HG03066 (cell line): ENCODE data around the gene CUBN.

ENCODE experiments used
- ATAC-seq: cut with Tn5 transposase; IDR thresholded peaks from one replicate; pipeline ENCODE4 v1.9.1; 2021; ENCODE audit warnings: low read depth; ENCODE audit not compliant: unreplicated experiment

The CUBN gene

DNA sequence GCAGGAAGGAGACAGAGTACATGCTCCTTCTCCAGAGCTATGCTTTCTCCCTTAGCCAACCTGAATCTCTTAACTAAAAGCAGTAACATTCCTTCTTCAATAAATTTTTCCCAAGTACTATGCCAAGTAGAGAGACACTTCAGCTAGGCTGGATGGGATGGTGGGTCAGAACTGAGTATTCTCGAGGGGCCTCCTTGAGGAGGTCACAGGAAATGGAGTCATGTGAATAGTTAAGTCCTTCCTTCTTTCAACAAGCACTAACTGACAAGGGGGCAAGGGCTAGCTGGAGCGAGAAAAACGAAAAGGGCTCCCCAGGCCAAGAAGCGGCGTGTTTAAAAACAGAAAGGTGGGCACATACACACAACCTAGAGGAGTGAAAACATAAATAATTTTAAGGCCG lies 317.8 kb downstream of the CUBN start:
- no peak for ATAC-seq

DNA sequence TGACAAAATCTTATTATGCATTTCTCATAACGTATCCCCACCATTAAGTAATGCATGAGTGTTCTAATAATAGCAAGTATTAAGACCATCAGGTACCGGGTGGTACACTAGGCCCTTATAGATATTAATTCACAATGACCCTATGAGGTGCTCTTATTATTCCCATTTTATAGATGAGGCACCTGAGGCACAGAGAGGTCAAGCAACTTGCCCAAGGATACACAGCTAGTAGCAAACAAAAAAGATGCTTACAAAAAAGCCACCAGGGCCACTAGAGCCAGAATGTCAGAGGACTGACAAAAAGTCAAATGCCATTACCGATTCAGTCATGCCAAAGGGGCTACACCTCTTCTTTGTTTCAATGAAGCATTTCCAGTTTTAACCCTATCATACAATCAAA lies 318.3 kb downstream of the CUBN start:
- no peak for ATAC-seq

DNA sequence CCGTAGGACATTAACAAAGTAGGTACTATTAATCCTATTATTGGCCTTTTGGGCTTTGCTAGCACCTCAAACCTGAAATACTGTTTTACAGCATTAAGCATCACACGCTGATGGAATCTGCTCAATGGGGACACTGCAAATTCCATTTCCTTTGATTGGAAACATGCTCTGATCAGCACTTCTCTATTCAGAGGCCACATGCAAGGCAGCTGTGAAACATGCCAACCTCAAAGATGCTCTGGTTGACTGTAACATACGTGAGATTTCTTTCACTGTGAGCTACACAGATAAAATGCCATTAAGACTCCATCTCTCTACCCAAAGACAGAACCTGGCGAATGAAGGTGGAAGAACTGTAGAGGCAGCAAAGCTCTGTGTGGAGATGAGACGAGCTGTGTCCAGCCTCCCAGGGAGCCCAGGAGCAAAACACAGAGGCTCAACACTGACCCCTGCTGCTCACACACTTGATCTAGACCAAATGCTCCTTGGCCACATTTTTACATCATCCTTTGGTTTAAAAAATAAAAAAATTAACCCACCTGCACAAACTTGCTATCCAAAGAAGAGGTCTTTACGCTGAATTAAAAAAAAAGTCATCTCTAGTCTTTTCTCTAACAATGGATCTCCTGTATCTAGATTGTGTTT lies 320.4 kb downstream of the CUBN start:
- peak; percentile 88 for ATAC-seq

DNA sequence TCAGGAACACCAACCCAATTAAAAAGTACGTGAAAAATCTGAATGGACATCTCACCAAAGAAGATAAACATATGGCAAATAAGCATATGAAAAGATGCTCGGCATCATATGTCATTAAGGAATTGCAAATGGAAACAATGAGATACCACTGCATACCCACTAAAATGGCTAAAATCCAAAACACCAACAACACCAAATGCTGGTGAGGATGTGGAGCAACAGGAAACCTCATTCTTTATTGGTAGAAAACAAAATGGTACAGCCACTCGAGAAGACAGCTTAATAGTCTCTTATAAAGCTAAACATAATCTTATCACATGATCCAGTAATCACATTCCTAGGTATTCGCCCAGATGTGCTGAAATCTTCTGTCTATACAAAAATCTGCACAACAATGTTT lies 325.5 kb downstream of the CUBN start:
- ATAC-seq, result no peak

DNA sequence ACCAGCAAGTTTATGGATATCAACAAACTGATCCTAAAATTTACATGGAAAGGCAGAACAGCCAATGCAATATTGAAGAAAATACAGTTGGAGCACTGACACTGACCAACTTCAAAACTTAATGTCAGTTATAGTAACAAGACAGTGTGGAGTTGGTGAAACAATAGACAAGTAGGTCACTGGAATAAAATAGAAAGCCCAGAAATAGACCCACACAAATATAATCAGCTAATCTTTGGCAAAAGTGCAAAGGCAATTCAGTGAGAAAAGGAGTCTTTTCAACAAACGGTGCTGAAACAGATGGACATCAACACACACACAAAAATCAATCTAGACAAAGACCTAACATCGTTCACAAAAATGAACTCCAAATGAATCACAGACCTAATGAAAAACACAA lies 326.1 kb downstream of the CUBN start:
- no peak for ATAC-seq

DNA sequence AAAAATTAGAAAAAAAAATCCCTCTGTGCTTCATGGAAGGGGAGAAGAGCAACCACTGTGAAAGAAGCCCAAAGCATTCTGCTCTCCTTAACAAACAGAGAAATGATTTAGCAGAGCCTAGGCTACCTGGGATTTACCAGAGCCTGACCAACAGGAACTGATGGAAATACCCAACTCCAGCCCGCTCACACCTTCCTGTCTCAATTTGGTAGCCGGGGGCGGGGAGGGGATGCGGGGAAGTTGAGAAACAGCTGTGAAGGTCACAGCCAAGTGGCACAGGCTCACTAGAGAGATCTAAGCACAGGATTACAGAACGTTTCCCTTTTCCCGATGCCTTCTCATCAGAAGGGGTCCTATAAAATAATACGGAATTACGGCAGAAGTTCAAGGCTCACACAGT lies 330.0 kb downstream of the CUBN start:
- peak; percentile 74 for ATAC-seq

DNA sequence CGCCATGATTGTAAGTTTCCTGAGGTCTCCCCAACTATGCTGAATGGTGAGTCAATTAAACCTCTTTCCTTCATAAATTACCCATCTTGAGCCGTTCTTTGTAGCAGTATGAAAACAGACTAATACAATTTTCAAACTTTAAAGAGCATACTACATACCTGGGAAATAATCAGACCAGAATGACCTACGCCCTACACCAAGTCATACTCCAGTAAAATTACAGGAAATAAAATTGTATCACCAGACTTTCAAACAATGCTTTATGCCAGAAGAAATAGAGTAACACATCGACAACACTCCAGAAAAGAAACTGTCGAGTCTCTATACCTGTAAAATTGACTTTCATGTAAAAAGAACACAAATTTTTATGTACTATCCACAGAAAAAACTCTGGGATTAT lies 331.0 kb downstream of the CUBN start:
- ATAC-seq, result no peak

DNA sequence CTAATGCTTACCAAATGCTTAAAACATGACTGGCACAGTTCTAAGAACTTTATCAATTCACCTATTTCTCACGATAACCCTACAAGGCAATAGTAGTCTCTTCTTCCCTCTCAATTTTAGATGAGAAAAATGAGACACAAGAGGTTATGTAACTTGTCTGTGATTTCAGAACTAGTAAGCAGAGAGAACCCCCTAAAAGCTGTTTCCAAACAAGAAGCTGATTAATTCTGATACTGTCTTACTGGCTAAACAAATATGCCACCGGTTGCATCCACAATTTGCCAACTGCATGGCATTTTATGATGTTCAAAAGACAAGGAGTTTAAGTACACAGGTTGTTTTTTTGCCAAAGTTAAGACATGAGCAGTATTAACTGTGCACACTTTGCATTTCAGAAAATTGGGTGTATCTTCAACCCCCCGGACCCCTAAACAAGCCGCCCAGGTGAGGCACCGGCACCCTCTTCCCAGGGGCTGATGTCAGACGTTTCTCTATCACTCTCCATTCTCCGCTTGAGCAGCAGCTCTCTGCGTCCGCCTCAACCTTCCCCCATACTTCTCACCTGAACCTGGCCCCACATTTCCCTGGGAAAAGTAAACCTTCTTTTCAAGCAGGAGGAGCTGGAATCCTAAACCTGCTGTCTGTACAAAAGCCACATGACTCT lies 334.1 kb downstream of the CUBN start:
- ATAC-seq, result no peak

DNA sequence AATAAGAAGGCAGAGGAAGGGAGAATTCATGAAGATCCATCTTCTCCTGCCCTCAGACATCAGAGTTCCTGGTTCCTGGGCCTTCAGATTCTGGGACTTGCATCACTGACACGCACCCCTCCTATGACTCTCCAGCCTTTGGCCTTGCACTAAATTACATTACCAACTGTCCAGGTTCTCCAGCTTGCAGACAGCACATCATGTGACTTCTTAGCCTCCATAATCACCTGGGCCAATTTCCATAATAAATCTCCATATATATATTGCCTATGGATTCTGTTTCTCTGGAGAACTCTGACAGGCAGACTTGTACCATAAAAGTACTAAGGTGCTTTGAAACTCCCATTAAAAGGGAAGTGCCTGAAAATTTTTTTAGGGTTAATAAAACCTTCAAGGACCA lies 335.6 kb downstream of the CUBN start:
- ATAC-seq, result no peak

DNA sequence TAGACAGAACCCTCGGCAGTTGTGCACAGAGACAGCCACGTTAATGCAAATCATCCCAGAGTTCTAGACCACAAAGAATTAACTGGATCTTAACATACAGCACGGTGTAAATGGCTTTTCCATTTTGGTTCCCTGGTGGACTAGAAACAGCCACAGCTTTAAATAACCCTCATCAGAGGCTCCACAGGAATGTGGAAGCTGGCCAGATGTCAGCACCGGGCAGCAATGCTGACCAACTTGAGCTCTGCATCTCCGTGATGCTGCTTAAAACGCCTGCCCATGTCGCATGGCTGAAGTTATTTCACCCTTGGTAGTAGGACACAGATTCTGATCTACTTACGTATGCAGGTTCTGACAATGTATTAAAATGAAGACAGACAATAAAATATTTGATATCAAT lies 336.9 kb downstream of the CUBN start:
- ATAC-seq, result no peak

DNA sequence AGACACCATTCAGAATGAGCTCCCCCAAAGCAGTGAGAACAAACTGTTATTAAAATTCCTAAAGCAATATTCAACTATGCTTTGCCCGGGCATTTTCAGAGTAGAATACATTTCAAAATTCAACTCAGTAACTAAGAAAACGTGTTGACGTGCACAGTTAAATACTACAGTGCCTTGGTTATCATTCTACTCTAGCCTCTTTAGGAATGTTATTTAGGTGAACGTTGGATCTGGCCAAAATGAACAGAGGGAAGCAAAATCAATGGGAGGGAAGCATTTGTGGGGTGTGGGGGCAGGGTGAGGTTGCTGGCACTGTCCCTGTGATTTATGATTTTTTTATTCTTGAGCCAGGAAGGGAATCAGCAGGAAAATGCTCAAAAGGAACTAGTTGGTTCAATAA lies 339.8 kb downstream of the CUBN start:
- ATAC-seq, result no peak

DNA sequence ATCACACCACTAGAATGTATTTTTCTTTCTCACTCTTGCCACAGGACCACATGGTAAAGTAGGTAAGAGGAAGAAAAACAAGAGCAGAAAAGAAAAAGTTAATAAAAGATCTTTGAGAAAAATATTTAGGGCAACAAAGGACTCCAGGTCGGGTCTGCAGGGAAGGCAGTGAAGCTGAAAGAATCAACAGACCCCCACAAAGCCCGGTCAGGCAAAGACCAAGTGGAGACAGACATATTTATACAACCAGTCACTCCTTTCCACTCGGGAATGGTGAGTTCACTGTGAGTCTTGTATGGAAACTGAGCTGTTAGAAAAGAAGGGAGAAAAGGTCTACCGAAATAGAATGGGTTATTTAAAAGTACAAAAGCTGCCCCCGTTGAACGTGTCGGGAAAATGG lies 340.4 kb downstream of the CUBN start:
- no peak for ATAC-seq

DNA sequence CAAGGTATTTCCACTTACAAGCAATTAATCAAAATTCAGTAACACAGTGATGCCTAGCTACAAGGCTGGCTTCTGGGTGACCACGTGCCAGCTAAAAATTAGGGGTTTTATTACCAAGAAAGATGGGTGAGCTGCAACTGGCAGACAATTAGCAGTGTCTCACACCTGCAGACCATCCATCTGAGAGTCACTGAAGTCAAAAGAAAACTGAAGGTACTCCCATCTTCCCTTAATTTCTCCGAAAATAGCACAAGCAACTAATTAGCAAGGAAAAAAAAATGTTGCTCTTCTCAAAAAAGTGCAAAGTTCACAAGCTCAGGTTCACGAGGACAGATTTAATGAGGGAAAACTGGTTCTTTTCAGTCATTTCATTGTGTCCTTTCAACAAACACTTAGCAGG lies 340.8 kb downstream of the CUBN start:
- no peak for ATAC-seq

DNA sequence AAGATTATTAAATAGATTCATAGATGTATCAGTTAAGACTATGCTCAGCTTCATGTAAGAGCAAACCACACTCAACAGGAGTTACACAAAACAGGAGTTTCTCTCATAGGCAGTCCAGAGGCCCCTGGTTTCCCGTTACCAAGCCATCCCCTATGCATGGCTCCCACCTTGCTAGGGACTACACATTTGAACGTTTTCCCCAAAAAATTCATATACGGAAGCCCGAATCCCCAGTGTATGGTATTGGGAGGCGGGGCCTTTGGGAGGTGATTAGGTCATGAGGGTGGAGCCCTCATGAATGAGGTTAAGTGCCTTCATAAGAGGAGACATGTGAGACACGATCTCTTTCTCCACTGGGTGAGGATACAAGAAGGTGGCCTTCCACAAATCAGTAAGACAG lies 341.5 kb downstream of the CUBN start:
- no peak for ATAC-seq

DNA sequence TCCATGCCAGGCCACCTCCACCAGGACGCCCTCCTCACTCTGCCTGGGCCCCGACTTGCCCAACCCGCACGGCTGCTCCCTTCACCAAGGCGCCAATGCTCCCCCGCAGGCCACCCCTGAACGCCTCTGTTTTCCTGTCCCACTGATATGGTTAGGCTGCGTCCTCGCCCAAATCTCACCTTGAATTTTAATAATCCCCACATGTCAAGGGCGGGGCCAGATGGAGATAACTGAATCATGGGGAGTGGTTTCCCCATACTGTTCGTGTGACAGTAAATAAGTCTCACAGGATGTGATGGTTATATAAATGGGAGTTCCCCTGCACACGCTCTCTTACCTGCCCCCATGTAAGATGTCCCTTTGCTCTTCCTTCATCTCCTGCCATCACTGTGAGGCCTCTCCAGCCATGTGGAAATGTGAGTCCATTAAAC lies 342.2 kb downstream of the CUBN start:
- ATAC-seq, result no peak

DNA sequence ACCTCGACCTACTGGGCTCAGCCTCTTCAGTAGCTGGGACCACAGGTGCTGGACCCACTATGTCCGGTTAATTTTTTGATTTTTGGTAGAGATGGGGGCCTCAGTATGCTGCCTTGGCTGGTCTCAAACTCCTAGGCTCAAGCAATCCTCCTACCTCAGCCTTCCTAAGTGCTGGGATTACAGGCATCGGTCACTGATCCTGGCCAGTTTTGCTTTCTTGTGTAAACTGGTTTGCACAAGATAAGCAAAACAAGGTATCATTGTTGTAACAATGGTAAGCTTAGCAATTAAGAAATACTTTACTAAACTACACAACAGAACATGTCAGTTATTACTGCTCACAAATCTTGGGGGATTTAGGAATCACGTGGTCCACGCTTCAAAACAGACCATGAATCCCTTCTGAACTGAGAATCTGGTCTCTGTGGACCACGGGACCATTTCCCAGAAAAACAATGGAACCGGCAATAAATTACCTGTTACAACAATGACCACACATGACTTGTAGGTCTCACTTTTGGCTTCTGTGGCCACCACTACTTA lies 349.2 kb downstream of the CUBN start:
- ATAC-seq, result no peak

DNA sequence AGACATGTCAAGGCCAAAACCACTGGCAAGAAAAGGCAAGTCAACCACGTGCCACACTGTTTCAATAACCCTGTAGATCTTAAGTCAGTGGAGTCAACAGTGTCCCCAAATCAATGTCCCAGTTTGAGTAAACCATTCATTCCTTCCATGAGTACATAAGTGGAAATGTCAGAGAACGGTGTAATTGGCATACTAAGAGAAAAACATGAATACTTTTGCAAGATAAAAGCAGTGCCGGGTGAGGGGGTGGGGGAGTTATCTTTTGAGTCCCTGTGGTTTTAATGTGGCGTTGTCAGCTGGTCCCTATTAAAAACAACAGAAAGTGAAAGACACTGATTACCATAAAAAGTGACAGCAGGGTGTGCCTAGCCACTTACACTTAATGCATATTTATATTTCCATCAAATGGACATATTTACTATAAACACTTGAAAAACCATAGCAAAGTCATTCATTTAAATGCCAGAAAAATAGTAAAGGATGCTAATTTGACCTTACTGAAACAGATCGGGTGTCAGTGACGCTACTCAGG lies 350.2 kb downstream of the CUBN start:
- ATAC-seq, result peak; percentile 61

DNA sequence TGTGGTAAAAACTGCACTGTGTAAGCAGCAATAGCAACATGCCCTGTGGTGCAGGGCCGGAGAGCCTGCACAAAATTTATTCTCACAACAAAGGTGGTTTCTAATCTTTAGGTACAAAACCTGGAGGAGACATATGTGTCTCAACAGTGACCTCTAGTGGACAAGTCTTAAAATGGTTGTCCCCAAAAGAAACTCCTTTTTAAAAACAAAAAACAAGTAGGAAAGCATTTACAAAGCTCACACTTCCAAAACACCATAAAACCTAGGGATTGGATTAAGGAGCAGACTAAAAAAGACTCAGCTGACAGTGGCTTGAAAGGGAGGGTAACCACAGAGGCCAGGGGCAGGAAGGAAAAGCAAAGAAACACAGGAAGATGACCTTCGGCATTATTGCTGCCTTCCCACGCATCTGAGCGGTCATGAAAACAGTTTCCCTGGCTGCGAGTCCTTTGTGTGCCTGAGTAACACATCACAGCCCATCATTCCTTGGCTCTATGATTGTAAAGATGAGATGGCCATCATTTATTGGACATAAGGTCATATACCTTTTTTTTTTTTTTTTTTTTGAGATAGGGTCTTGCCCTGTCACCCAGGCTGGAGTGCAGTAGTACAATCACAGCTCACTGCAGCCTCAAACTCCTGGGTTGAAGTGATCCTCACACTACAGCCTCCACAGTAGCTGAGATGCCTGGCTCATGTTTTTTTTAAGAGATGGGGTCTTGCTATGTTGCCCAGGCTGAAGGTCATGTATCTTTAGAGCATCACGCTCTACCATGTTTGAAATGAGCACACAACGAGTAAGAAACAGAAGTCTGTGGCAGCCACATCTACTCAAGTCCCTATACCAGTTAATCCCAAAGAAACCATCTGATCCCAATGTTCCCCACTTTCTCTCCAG lies 351.9 kb downstream of the CUBN start:
- ATAC-seq, result peak; percentile 52

DNA sequence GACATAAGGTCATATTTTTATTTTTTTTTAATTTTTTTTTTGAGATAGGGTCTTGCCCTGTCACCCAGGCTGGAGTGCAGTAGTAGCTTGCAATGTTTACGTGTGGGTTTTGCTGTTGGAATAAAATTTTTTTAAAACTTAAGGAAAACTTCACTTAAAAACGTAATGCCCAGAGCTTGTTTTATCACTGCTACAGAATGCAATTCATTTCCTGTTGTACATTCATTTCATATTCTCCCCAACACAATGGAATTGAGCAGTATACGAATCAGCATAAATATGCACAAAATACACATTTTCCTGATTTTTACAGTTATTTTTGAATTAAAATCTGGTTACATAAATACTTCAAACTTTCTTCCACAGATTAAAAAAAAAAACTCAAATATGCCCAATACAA lies 352.7 kb downstream of the CUBN start:
- no peak for ATAC-seq
